Neural cell (in vitro differentiated cells): ENCODE data around the gene SKA2. TPM values are rescaled to one million over a fixed set of nuclear protein-coding genes. Genes with fewer than 3 reads are reported as not detected.

Experiments used
- H2AFZ ChIP-seq: fragments of 200-600, 300-800 bp; sonication (generic), shearing (Covaris generic); 2 replicates; pipeline ENCODE4 v1.6.0; 2014; ENCODE audit warnings: low read depth, mild to moderate bottlenecking, antibody characterized with exemption, low read length, moderate library complexity
- H3F3A ChIP-seq: fragments of 200-600 bp; shearing (Covaris generic); 2 replicates; pipeline ENCODE4 v1.6.1; 2016; ENCODE audit warnings: mild to moderate bottlenecking, moderate library complexity, mixed read lengths, antibody characterized with exemption, low read length; ENCODE audit not compliant: insufficient read depth, poor library complexity, severe bottlenecking
- H3K27ac ChIP-seq: fragments of 200-600, 300-800 bp; sonication (generic), shearing (Covaris generic); 2 replicates; pipeline ENCODE4 v1.5.1; 2014; ENCODE audit warnings: mild to moderate bottlenecking, low read length, moderate library complexity
- H3K27me3 ChIP-seq: fragments of 300-800, 200-600 bp; sonication (generic), shearing (Covaris generic); 2 replicates; pipeline ENCODE4 v1.6.0; 2014; ENCODE audit warnings: mild to moderate bottlenecking, low read depth, low read length, moderate library complexity; ENCODE audit not compliant: insufficient read depth
- H3K36me3 ChIP-seq: fragments of 300-800, 200-600 bp; sonication (generic), shearing (Covaris generic); 2 replicates; pipeline ENCODE4 v1.5.1; 2014; ENCODE audit warnings: mild to moderate bottlenecking, antibody characterized with exemption, low read length, moderate library complexity; ENCODE audit not compliant: insufficient read depth
- H3K4me2 ChIP-seq: fragments of 300-800, 200-600 bp; sonication (generic), shearing (Covaris generic); 2 replicates; pipeline ENCODE4 v1.6.0; 2014; ENCODE audit warnings: mild to moderate bottlenecking, low read length
- H3K4me3 ChIP-seq: fragments of 300-800, 200-600 bp; sonication (generic), shearing (Covaris generic); 2 replicates; pipeline ENCODE4 v1.5.1; 2014; ENCODE audit warnings: mild to moderate bottlenecking, low read length, moderate library complexity
- H3K79me2 ChIP-seq: fragments of 200-600 bp; shearing (Covaris generic); replicated peaks from 2 replicates; pipeline ENCODE4 v1.6.0; 2014; ENCODE audit warnings: mild to moderate bottlenecking, low read length, moderate library complexity; ENCODE audit not compliant: insufficient read depth
- H3K9ac ChIP-seq: fragments of 300-800, 200-600 bp; sonication (generic), shearing (Covaris generic); 2 replicates; pipeline ENCODE4 v1.6.1; 2016; ENCODE audit warnings: mild to moderate bottlenecking, low read length, mixed read lengths
- H3K9me2 ChIP-seq: fragments of 200-600 bp; shearing (Covaris generic); 2 replicates; pipeline ENCODE4 v1.6.1; 2016; ENCODE audit warnings: mild to moderate bottlenecking, low read length, mixed read lengths; ENCODE audit not compliant: insufficient read depth
- H3K9me3 ChIP-seq: fragments of 200-600, 300-800 bp; sonication (generic), shearing (Covaris generic); 2 replicates; pipeline ENCODE4 v1.6.1; 2016; ENCODE audit warnings: mild to moderate bottlenecking, mixed run types, low read length, moderate library complexity, mixed read lengths
- H4K20me1 ChIP-seq: fragments of 200-600 bp; shearing (Covaris generic); 2 replicates; pipeline ENCODE4 v1.6.1; 2016; ENCODE audit warnings: mild to moderate bottlenecking, mixed run types; ENCODE audit not compliant: insufficient read depth
- EP300 ChIP-seq: fragments of 450-650 bp; conservative IDR thresholded peaks from 2 replicates; pipeline ENCODE4 v1.6.1; 2014; ENCODE audit warnings: antibody characterized with exemption, mild to moderate bottlenecking, moderate library complexity; ENCODE audit not compliant: poor library complexity, severe bottlenecking
- EZH2 ChIP-seq: fragments of 200-600, 300-800 bp; shearing (Covaris generic), sonication (generic); IDR thresholded peaks from 2 replicates; pipeline ENCODE4 v1.6.1; 2014; ENCODE audit warnings: antibody characterized with exemption, low read length, borderline replicate concordance, mild to moderate bottlenecking; ENCODE audit not compliant: insufficient read depth, poor library complexity, severe bottlenecking
- MXI1 ChIP-seq: fragments of 450-650 bp; conservative IDR thresholded peaks from 2 replicates; pipeline ENCODE4 v1.6.1; 2014; ENCODE audit warnings: antibody characterized with exemption, mild to moderate bottlenecking; ENCODE audit not compliant: poor library complexity, severe bottlenecking
- POLR2AphosphoS5 ChIP-seq: IDR thresholded peaks from 2 replicates; pipeline ENCODE4 v1.6.1; 2012
- RAD21 ChIP-seq: fragments of 450-650 bp; conservative IDR thresholded peaks from 2 replicates; pipeline ENCODE4 v1.6.1; 2014; ENCODE audit warnings: antibody characterized with exemption, mild to moderate bottlenecking, moderate library complexity
- SMC3 ChIP-seq: fragments of 450-650 bp; conservative IDR thresholded peaks from 2 replicates; pipeline ENCODE4 v1.6.1; 2014; ENCODE audit warnings: antibody characterized with exemption, mild to moderate bottlenecking, moderate library complexity; ENCODE audit not compliant: poor library complexity
- TAF1 ChIP-seq: IDR thresholded peaks from 2 replicates; pipeline ENCODE4 v1.6.1; 2012; ENCODE audit warnings: low read depth
- polyA plus RNA-seq: library from polyadenylated mRNA; depleted of rRNA; stranded (reverse); fragments of >200 nt; gene quantifications from 2 replicates; pipeline ENCODE4 v1.2.3, GENCODE V29; 2014
- TF ChIP-seq, protein P1 (sequence below): fragments of 450-650 bp; IDR thresholded peaks from 2 replicates; pipeline ENCODE4 v1.5.1; 2014; ENCODE audit warnings: antibody characterized with exemption, mild to moderate bottlenecking, moderate library complexity; ENCODE audit not compliant: poor library complexity, severe bottlenecking
- TF ChIP-seq, protein P2 (sequence below): IDR thresholded peaks from 2 replicates; pipeline ENCODE4 v1.6.1; 2012; ENCODE audit warnings: borderline replicate concordance

Gene SKA2
- polyA plus RNA-seq, 1 donor from 2014 or later: 336 TPM

DNA sequence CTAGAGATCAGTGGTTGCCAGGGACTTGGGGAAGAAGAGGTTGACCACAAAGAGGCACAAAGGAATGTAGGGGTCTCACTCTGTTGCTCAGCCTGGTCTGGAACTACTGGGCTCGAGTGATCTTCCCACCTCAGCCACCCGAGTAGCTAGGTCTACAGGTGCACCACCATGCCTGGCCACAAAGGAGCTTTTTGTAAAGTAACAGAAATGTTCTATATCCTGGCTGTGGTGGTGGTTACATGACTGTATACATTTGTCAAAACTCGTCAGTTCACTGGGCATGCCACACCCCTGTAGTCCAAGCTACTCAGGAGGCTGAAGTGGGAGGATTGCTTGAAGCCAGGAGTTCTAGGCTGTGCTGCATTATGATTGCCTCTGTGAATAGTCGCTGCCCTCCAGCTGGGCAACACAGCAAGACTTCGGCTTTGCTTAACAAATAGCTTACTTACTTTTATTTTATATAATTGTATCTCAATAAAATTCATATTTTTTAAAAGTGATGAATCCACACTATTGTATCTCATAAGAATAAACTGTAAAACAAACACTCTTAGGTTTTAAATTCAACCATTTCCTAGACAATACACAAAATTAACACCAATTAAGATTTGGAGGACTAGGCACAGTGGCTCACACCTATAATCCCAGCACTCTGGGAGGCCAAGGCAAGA, 5.0 kb downstream of the SKA2 start:
- H3K4me2 ChIP-seq: no peak overlapping the region
- no peak for TF ChIP-seq RAD21
- no peak for TF ChIP-seq EP300
- TF ChIP-seq EZH2: no peak
- no peak for TF ChIP-seq MXI1
- TF ChIP-seq TAF1: no peak
- TF ChIP-seq SMC3: no peak
- TF ChIP-seq, protein P1, sequence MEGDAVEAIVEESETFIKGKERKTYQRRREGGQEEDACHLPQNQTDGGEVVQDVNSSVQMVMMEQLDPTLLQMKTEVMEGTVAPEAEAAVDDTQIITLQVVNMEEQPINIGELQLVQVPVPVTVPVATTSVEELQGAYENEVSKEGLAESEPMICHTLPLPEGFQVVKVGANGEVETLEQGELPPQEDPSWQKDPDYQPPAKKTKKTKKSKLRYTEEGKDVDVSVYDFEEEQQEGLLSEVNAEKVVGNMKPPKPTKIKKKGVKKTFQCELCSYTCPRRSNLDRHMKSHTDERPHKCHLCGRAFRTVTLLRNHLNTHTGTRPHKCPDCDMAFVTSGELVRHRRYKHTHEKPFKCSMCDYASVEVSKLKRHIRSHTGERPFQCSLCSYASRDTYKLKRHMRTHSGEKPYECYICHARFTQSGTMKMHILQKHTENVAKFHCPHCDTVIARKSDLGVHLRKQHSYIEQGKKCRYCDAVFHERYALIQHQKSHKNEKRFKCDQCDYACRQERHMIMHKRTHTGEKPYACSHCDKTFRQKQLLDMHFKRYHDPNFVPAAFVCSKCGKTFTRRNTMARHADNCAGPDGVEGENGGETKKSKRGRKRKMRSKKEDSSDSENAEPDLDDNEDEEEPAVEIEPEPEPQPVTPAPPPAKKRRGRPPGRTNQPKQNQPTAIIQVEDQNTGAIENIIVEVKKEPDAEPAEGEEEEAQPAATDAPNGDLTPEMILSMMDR: no peak
- TF ChIP-seq POLR2AphosphoS5: no peak
- TF ChIP-seq, protein P2, sequence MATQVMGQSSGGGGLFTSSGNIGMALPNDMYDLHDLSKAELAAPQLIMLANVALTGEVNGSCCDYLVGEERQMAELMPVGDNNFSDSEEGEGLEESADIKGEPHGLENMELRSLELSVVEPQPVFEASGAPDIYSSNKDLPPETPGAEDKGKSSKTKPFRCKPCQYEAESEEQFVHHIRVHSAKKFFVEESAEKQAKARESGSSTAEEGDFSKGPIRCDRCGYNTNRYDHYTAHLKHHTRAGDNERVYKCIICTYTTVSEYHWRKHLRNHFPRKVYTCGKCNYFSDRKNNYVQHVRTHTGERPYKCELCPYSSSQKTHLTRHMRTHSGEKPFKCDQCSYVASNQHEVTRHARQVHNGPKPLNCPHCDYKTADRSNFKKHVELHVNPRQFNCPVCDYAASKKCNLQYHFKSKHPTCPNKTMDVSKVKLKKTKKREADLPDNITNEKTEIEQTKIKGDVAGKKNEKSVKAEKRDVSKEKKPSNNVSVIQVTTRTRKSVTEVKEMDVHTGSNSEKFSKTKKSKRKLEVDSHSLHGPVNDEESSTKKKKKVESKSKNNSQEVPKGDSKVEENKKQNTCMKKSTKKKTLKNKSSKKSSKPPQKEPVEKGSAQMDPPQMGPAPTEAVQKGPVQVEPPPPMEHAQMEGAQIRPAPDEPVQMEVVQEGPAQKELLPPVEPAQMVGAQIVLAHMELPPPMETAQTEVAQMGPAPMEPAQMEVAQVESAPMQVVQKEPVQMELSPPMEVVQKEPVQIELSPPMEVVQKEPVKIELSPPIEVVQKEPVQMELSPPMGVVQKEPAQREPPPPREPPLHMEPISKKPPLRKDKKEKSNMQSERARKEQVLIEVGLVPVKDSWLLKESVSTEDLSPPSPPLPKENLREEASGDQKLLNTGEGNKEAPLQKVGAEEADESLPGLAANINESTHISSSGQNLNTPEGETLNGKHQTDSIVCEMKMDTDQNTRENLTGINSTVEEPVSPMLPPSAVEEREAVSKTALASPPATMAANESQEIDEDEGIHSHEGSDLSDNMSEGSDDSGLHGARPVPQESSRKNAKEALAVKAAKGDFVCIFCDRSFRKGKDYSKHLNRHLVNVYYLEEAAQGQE: no peak
- H3K36me3 ChIP-seq: no peaks in the 10 kb centered on the region
- H3F3A ChIP-seq: no peaks in the 10 kb centered on the region
- H3K9me3 ChIP-seq: no peaks in the 10 kb centered on the region
- H3K9ac ChIP-seq: no peak overlapping the region
- H3K4me3 ChIP-seq: no peak overlapping the region
- H4K20me1 ChIP-seq: no peaks in the 10 kb centered on the region
- H3K79me2 ChIP-seq: peaks cover 87% of the 10 kb centered on the region
- H3K9me2 ChIP-seq: no peaks in the 10 kb centered on the region
- no peak overlapping the region for H3K27ac ChIP-seq
- no peaks in the 10 kb centered on the region for H3K27me3 ChIP-seq
- no peak overlapping the region for H2AFZ ChIP-seq

DNA sequence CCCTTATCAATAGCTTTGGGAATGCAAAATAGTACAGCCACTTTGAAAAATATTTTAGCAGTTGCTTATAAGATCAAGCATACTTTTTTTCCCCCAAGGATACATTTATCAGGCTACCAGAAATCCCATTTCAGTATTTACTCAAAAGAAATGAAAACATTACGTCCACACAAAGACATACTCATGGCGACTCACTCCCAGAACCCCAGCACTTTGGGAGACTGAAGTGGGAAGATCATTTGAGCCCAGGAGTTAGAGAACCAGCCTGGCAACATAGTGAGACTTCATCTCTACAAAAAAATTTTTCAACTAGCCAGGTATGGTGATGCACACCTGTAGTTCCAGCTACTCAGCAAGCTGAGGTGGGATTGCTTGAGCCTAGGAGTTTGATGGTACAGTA, 5.9 kb downstream of the SKA2 start:
- Histone ChIP-seq H3K27ac (no peak overlapping the region), H3K79me2 (peaks cover 96% of the 10 kb centered on the region), H3K36me3 (no peaks in the 10 kb centered on the region), H3K9me2 (no peaks in the 10 kb centered on the region), H3K9ac (no peak overlapping the region), H2AFZ (no peak overlapping the region), H3K9me3 (no peaks in the 10 kb centered on the region), H3K4me2 (no peak overlapping the region), H3K27me3 (no peaks in the 10 kb centered on the region), H3F3A (no peaks in the 10 kb centered on the region), H4K20me1 (no peaks in the 10 kb centered on the region), H3K4me3 (no peak overlapping the region)
- TF ChIP-seq MXI1: no peak
- TF ChIP-seq, protein P2: no peak
- TF ChIP-seq POLR2AphosphoS5: no peak
- TF ChIP-seq RAD21: no peak
- no peak for TF ChIP-seq EP300
- TF ChIP-seq, protein P1: no peak
- TF ChIP-seq TAF1: no peak
- no peak for TF ChIP-seq SMC3
- no peak for TF ChIP-seq EZH2
